ENCODE measurements around the gene GBP4.
"Not testable (repeated sequence)": the region's sequence is repeated elsewhere in the genome, so short reads cannot be mapped to it uniquely, and the experiment has no call there.

The GBP4 gene

GRCh38 chr1:89198491-89199072 lies at the start of gene GBP4:
TSS of gene GBP4 (minus strand) at chr1:89198942. CDS start at chr1:89198834, 108 bp downstream.
- TF ChIP-seq CTCF (IDR thresholded peaks at IDR 0.05; ENCODE audit: low read depth, low read length), result no peak
- no peak for DNase-seq (ENCODE audit: extremely low read depth, low read depth)

- no peak for DNase-seq (ENCODE audit: extremely low read depth, low read depth)
- no peak for TF ChIP-seq CTCF (IDR thresholded peaks at IDR 0.05; ENCODE audit: low read depth, low read length)
Observed at GRCh38 chr1:89243046-89243445, 44.3 kb upstream of the GBP4 start.

GRCh38 chr1:89221341-89221740 lies 22.6 kb upstream of the GBP4 start:
- no peak for TF ChIP-seq CTCF (IDR thresholded peaks at IDR 0.05; ENCODE audit: low read depth, low read length)

GRCh38 chr1:89219851-89220250 lies 21.1 kb upstream of the GBP4 start:
- not testable (repeated sequence) for DNase-seq (ENCODE audit: extremely low read depth, low read depth)

More at GRCh38 chr1:89221341-89221740, 22.6 kb upstream of the GBP4 start:
- DNase-seq (ENCODE audit: extremely low read depth, low read depth), result no peak

GRCh38 chr1:89218941-89219340 lies 20.2 kb upstream of the GBP4 start:
- not testable (repeated sequence) for DNase-seq (ENCODE audit: extremely low read depth, low read depth)

GRCh38 chr1:89213347-89213746 lies 14.6 kb upstream of the GBP4 start:
- TF ChIP-seq CTCF (IDR thresholded peaks at IDR 0.05; ENCODE audit: low read depth, low read length), result no peak
- no peak for DNase-seq (ENCODE audit: extremely low read depth, low read depth)

- DNase-seq (ENCODE audit: extremely low read depth, low read depth), result no peak
- TF ChIP-seq CTCF (IDR thresholded peaks at IDR 0.05; ENCODE audit: low read depth, low read length), result no peak
Observed at GRCh38 chr1:89211035-89211634, 12.4 kb upstream of the GBP4 start.

- TF ChIP-seq CTCF (IDR thresholded peaks at IDR 0.05; ENCODE audit: low read depth, low read length), result no peak
- DNase-seq (ENCODE audit: extremely low read depth, low read depth), result no peak
Observed at GRCh38 chr1:89206373-89206772, 7.6 kb upstream of the GBP4 start.
